Measurements from ENCODE around the gene ANK3. TPM values are rescaled to one million over a fixed set of nuclear protein-coding genes. Genes with fewer than 3 reads are reported as not detected.

The ANK3 gene
- total RNA-seq, 2 experiments from 2014 or later: 43.5 to 47.1 TPM

GRCh38 chr10:60082744-60083344 is 306.8 kb downstream of the ANK3 start:
- H3K27me3 Mint-ChIP-seq: no peaks in the 10 kb centered on the region
- DNase-seq: no peak

GRCh38 chr10:60082341-60082740 is 307.3 kb downstream of the ANK3 start:
- H3K27ac Mint-ChIP-seq: no peak overlapping the region
- no peaks in the 10 kb centered on the region for H3K27me3 Mint-ChIP-seq
- ChIA-PET POLR2A (no interaction called here), CTCF (no interaction called here)
- no peak overlapping the region for H3K4me3 Mint-ChIP-seq
- no peaks in the 10 kb centered on the region for H3K9me3 Mint-ChIP-seq
- H3K36me3 Mint-ChIP-seq (ENCODE audit: low read depth): peaks cover 28% of the 10 kb centered on the region
- peaks cover 3% of the 10 kb centered on the region for H3K4me1 Mint-ChIP-seq
- no peak for DNase-seq

More at GRCh38 chr10:60082744-60083344, 306.8 kb downstream of the ANK3 start:
- ChIA-PET CTCF (no interaction called here), POLR2A (no interaction called here)
- H3K36me3 Mint-ChIP-seq (ENCODE audit: low read depth): peaks cover 28% of the 10 kb centered on the region
- H3K4me3 Mint-ChIP-seq: no peak overlapping the region
- H3K27ac Mint-ChIP-seq: no peak overlapping the region
- no peaks in the 10 kb centered on the region for H3K9me3 Mint-ChIP-seq
- H3K4me1 Mint-ChIP-seq: peaks cover 3% of the 10 kb centered on the region

- Mint-ChIP-seq H3K36me3 (ENCODE audit: low read depth) (peaks cover 26% of the 10 kb centered on the region), H3K9me3 (no peaks in the 10 kb centered on the region), H3K27me3 (no peaks in the 10 kb centered on the region), H3K27ac (no peak overlapping the region), H3K4me1 (no peaks in the 10 kb centered on the region), H3K4me3 (no peak overlapping the region)
- POLR2A ChIA-PET: no interaction called here
- CTCF ChIA-PET: no interaction called here
- DNase-seq: no peak
These were observed 315.7 kb downstream of the ANK3 start for GRCh38 chr10:60073781-60074656.

GRCh38 chr10:60073397-60073780 is 316.3 kb downstream of the ANK3 start:
- H3K4me1 Mint-ChIP-seq: no peaks in the 10 kb centered on the region
- ChIA-PET CTCF (no interaction called here), POLR2A (no interaction called here)
- no peak overlapping the region for H3K27ac Mint-ChIP-seq
- peaks cover 23% of the 10 kb centered on the region for H3K36me3 Mint-ChIP-seq (ENCODE audit: low read depth)
- H3K9me3 Mint-ChIP-seq: no peaks in the 10 kb centered on the region
- H3K4me3 Mint-ChIP-seq: no peak overlapping the region
- no peak for DNase-seq
- no peaks in the 10 kb centered on the region for H3K27me3 Mint-ChIP-seq

- CTCF ChIA-PET: no interaction called here
- no peak overlapping the region for H3K27ac Mint-ChIP-seq
These were observed 320.4 kb downstream of the ANK3 start for GRCh38 chr10:60069311-60069710.

GRCh38 chr10:60050366-60050765 is 339.3 kb downstream of the ANK3 start:
- Mint-ChIP-seq H3K4me3 (no peak overlapping the region), H3K27me3 (no peaks in the 10 kb centered on the region), H3K9me3 (no peaks in the 10 kb centered on the region), H3K4me1 (no peaks in the 10 kb centered on the region), H3K36me3 (ENCODE audit: low read depth) (peaks cover 2% of the 10 kb centered on the region), H3K27ac (no peak overlapping the region)
- DNase-seq: no peak
- POLR2A ChIA-PET: no interaction called here
- CTCF ChIA-PET: no interaction called here

More at GRCh38 chr10:60069311-60069710, 320.4 kb downstream of the ANK3 start:
- Mint-ChIP-seq H3K4me1 (no peaks in the 10 kb centered on the region), H3K4me3 (no peak overlapping the region), H3K9me3 (no peaks in the 10 kb centered on the region), H3K27me3 (no peaks in the 10 kb centered on the region), H3K36me3 (ENCODE audit: low read depth) (peaks cover 3% of the 10 kb centered on the region)
- POLR2A ChIA-PET: no interaction called here
- no peak for DNase-seq

- H3K36me3 Mint-ChIP-seq (ENCODE audit: low read depth): no peaks in the 10 kb centered on the region
- H3K4me3 Mint-ChIP-seq: no peak overlapping the region
- POLR2A ChIA-PET: no interaction called here
- CTCF ChIA-PET: no interaction called here
- H3K9me3 Mint-ChIP-seq: no peaks in the 10 kb centered on the region
- no peaks in the 10 kb centered on the region for H3K4me1 Mint-ChIP-seq
- no peak overlapping the region for H3K27ac Mint-ChIP-seq
- no peaks in the 10 kb centered on the region for H3K27me3 Mint-ChIP-seq
- DNase-seq: no peak
These were observed 341.6 kb downstream of the ANK3 start for GRCh38 chr10:60048091-60048501.

- Mint-ChIP-seq H3K36me3 (ENCODE audit: low read depth) (no peaks in the 10 kb centered on the region), H3K9me3 (no peaks in the 10 kb centered on the region), H3K27me3 (no peaks in the 10 kb centered on the region), H3K4me1 (no peaks in the 10 kb centered on the region), H3K27ac (no peak overlapping the region), H3K4me3 (no peak overlapping the region)
- DNase-seq: no peak
- POLR2A ChIA-PET: no interaction called here
- CTCF ChIA-PET: no interaction called here
These were observed 344.1 kb downstream of the ANK3 start for GRCh38 chr10:60045571-60045970.

GRCh38 chr10:60044971-60045370 is 344.7 kb downstream of the ANK3 start:
- Mint-ChIP-seq H3K36me3 (ENCODE audit: low read depth) (no peaks in the 10 kb centered on the region), H3K27me3 (no peaks in the 10 kb centered on the region), H3K9me3 (no peaks in the 10 kb centered on the region), H3K4me3 (no peak overlapping the region), H3K27ac (no peak overlapping the region), H3K4me1 (no peaks in the 10 kb centered on the region)
- POLR2A ChIA-PET: no interaction called here
- CTCF ChIA-PET: no interaction called here
- DNase-seq: no peak

GRCh38 chr10:60044242-60044641 is 345.4 kb downstream of the ANK3 start:
- Mint-ChIP-seq H3K9me3 (no peaks in the 10 kb centered on the region), H3K27me3 (no peaks in the 10 kb centered on the region), H3K36me3 (ENCODE audit: low read depth) (no peaks in the 10 kb centered on the region), H3K27ac (no peak overlapping the region), H3K4me1 (no peaks in the 10 kb centered on the region), H3K4me3 (no peak overlapping the region)
- POLR2A ChIA-PET: no interaction called here
- CTCF ChIA-PET: no interaction called here
- no peak for DNase-seq

- H3K4me3 Mint-ChIP-seq: no peak overlapping the region
- H3K36me3 Mint-ChIP-seq (ENCODE audit: low read depth): no peaks in the 10 kb centered on the region
- no peak for DNase-seq
- no peak overlapping the region for H3K27ac Mint-ChIP-seq
- H3K9me3 Mint-ChIP-seq: no peaks in the 10 kb centered on the region
- H3K27me3 Mint-ChIP-seq: no peaks in the 10 kb centered on the region
- POLR2A ChIA-PET: no interaction called here
- CTCF ChIA-PET: no interaction called here
- no peaks in the 10 kb centered on the region for H3K4me1 Mint-ChIP-seq
These were observed 346.0 kb downstream of the ANK3 start for GRCh38 chr10:60043561-60044241.

- ChIA-PET POLR2A (no interaction called here), CTCF (no interaction called here)
- H3K27me3 Mint-ChIP-seq: no peaks in the 10 kb centered on the region
These were observed 346.8 kb downstream of the ANK3 start for GRCh38 chr10:60042914-60043313.

GRCh38 chr10:60042262-60042661 is 347.4 kb downstream of the ANK3 start:
- Mint-ChIP-seq H3K27me3 (no peaks in the 10 kb centered on the region), H3K4me3 (no peak overlapping the region), H3K9me3 (no peaks in the 10 kb centered on the region), H3K36me3 (ENCODE audit: low read depth) (no peaks in the 10 kb centered on the region), H3K27ac (no peak overlapping the region), H3K4me1 (no peaks in the 10 kb centered on the region)
- DNase-seq: no peak
- ChIA-PET POLR2A (no interaction called here), CTCF (interaction anchor here (0.6 kb wide), 1 partner anchor 197 kb away, joined by 5 read pairs; no protein-coding TSS in a partner anchor)

More at GRCh38 chr10:60042914-60043313, 346.8 kb downstream of the ANK3 start:
- Mint-ChIP-seq H3K4me3 (no peak overlapping the region), H3K27ac (no peak overlapping the region), H3K4me1 (no peaks in the 10 kb centered on the region), H3K9me3 (no peaks in the 10 kb centered on the region), H3K36me3 (ENCODE audit: low read depth) (no peaks in the 10 kb centered on the region)
- no peak for DNase-seq
